OCI-M1 (cell line): Measurements from ENCODE around the gene EIF4E2.

Experiments
- DNase-seq: peaks from one replicate; lab custom pipeline; 2025; lab: John Stamatoyannopoulos, UW

EIF4E2 gene

GRCh38 chr2:232550354-232551249, at the start of gene EIF4E2, which contains the start of gene TIGD1:
Gene EIF4E2, plus strand, starts transcription at chr2:232550689. Its CDS starts 36 bp downstream, at chr2:232550725.
Gene TIGD1, minus strand, starts transcription at chr2:232550557. Its CDS starts 675 bp downstream, at chr2:232549882.
- DNase-seq: peak; percentile 96

- no peak for DNase-seq
Observed at GRCh38 chr2:232501331-232501771, 49.1 kb upstream of the EIF4E2 start.

- DNase-seq: no peak
Observed at GRCh38 chr2:232501794-232502390, 48.6 kb upstream of the EIF4E2 start.

GRCh38 chr2:232502511-232502910, 48.0 kb upstream of the EIF4E2 start:
- no peak for DNase-seq

GRCh38 chr2:232502911-232503808, 47.3 kb upstream of the EIF4E2 start:
- DNase-seq: no peak

GRCh38 chr2:232503809-232504323, 46.6 kb upstream of the EIF4E2 start:
- no peak for DNase-seq

GRCh38 chr2:232504438-232504837, 46.1 kb upstream of the EIF4E2 start:
- DNase-seq: no peak

GRCh38 chr2:232505856-232506255, 44.6 kb upstream of the EIF4E2 start:
- no peak for DNase-seq

GRCh38 chr2:232506709-232507108, 43.8 kb upstream of the EIF4E2 start:
- DNase-seq: no peak

- no peak for DNase-seq
Observed at GRCh38 chr2:232508251-232508650, 42.2 kb upstream of the EIF4E2 start.

GRCh38 chr2:232511336-232511890, 39.1 kb upstream of the EIF4E2 start:
- no peak for DNase-seq

- DNase-seq: no peak
Observed at GRCh38 chr2:232512602-232513001, 37.9 kb upstream of the EIF4E2 start.

- DNase-seq: no peak
Observed at GRCh38 chr2:232513353-232513752, 37.1 kb upstream of the EIF4E2 start.

- DNase-seq: no peak
Observed at GRCh38 chr2:232515639-232516038, 34.9 kb upstream of the EIF4E2 start.

- no peak for DNase-seq
Observed at GRCh38 chr2:232516551-232516950, 33.9 kb upstream of the EIF4E2 start.

- DNase-seq: no peak
Observed at GRCh38 chr2:232518844-232519243, 31.6 kb upstream of the EIF4E2 start.

- DNase-seq: no peak
Observed at GRCh38 chr2:232519581-232520438, 30.7 kb upstream of the EIF4E2 start, which contains the start of gene PRSS56. Gene PRSS56, plus strand, starts transcription at chr2:232520388. Its CDS starts 211 bp downstream, at chr2:232520599.

GRCh38 chr2:232520489-232520888, 30.0 kb upstream of the EIF4E2 start:
- DNase-seq: no peak

GRCh38 chr2:232521098-232521497, 29.4 kb upstream of the EIF4E2 start:
- no peak for DNase-seq

- peak; percentile 41 for DNase-seq
Observed at GRCh38 chr2:232521959-232522622, 28.4 kb upstream of the EIF4E2 start.
